Neural progenitor cell (in vitro differentiated cells): Measurements from ENCODE around the gene CHST9. TPM values are rescaled to one million over a fixed set of nuclear protein-coding genes. Genes with fewer than 3 reads are reported as not detected.

Experiments used
- DNase-seq: peaks from one replicate; pipeline ENCODE4 v3.0.0-alpha.2; 2016; ENCODE audit warnings: low spot score
- H2AFZ ChIP-seq: fragments of 200-600 bp; sonication (generic); replicated peaks from 2 replicates; pipeline ENCODE4 v1.6.1; 2016; ENCODE audit warnings: antibody characterized with exemption
- H3F3A ChIP-seq: fragments of 200-600 bp; sonication (generic); 2 replicates; pipeline ENCODE4 v1.6.1; 2016; ENCODE audit warnings: antibody characterized with exemption, low read depth
- H3K27ac ChIP-seq: fragments of 200-600 bp; sonication (generic); 2 replicates; pipeline ENCODE4 v1.5.1; 2016; ENCODE audit warnings: mild to moderate bottlenecking
- H3K27me3 ChIP-seq: fragments of 200-600 bp; sonication (generic); 2 replicates; pipeline ENCODE4 v1.6.1; 2016; ENCODE audit warnings: mild to moderate bottlenecking, moderate library complexity
- H3K36me3 ChIP-seq: fragments of 200-600 bp; sonication (generic); 2 replicates; pipeline ENCODE4 v1.5.1; 2016
- H3K4me1 ChIP-seq: fragments of 200-600 bp; sonication (generic); 2 replicates; pipeline ENCODE4 v1.6.1; 2016; ENCODE audit warnings: mixed run types
- H3K4me2 ChIP-seq: fragments of 200-600 bp; sonication (generic); 2 replicates; pipeline ENCODE4 v1.6.1; 2016
- H3K4me3 ChIP-seq: fragments of 200-600 bp; sonication (generic); 2 replicates; pipeline ENCODE4 v1.5.1; 2016
- H3K79me2 ChIP-seq: fragments of 200-600 bp; sonication (generic); 2 replicates; pipeline ENCODE4 v1.6.1; 2016; ENCODE audit warnings: low read depth
- H3K9ac ChIP-seq: fragments of 200-600 bp; sonication (generic); 2 replicates; pipeline ENCODE4 v1.6.1; 2016
- H3K9me3 ChIP-seq: fragments of 200-600 bp; sonication (generic); 2 replicates; pipeline ENCODE4 v1.5.1; 2016; ENCODE audit warnings: low read depth
- H4K20me1 ChIP-seq: fragments of 200-600 bp; sonication (generic); 2 replicates; pipeline ENCODE4 v1.6.1; 2016; ENCODE audit warnings: low read depth
- H3K27ac Mint-ChIP-seq: 3 replicates; pipeline ENCODE4 v1.8.0; 2021; ENCODE audit warnings: mixed read lengths
- H3K27me3 Mint-ChIP-seq: 2 replicates; pipeline ENCODE4 v1.8.0; 2022; ENCODE audit warnings: low read depth, mild to moderate bottlenecking, inconsistent platforms, moderate library complexity, mixed read lengths; ENCODE audit not compliant: insufficient read depth
- H3K36me3 Mint-ChIP-seq: 3 replicates; pipeline ENCODE4 v1.8.0; 2021; ENCODE audit warnings: mixed read lengths
- H3K4me1 Mint-ChIP-seq: 3 replicates; pipeline ENCODE4 v1.8.0; 2021; ENCODE audit warnings: mixed read lengths
- H3K4me3 Mint-ChIP-seq: 3 replicates; pipeline ENCODE4 v1.8.0; 2021; ENCODE audit warnings: mild to moderate bottlenecking, moderate library complexity, mixed read lengths
- H3K9me3 Mint-ChIP-seq: 3 replicates; pipeline ENCODE4 v1.8.0; 2020; ENCODE audit warnings: mixed read lengths
- CTCF ChIP-seq: fragments of 200-600 bp; sonication (generic); IDR thresholded peaks from 2 replicates; pipeline ENCODE4 v1.5.1; 2017; ENCODE audit warnings: antibody characterized with exemption, mild to moderate bottlenecking
- EZH2 ChIP-seq: fragments of 200-600 bp; sonication (generic); IDR thresholded peaks from 2 replicates; pipeline ENCODE4 v1.6.1; 2017; ENCODE audit warnings: antibody characterized with exemption, mild to moderate bottlenecking, moderate library complexity
- EZH2phosphoT487 ChIP-seq: fragments of 200-600 bp; sonication (generic); IDR thresholded peaks from 2 replicates; pipeline ENCODE4 v1.6.1; 2017; ENCODE audit warnings: antibody characterized with exemption
- total RNA-seq: library from RNA; depleted of rRNA; stranded (reverse); fragments of >200 nt; gene quantifications from 2 replicates; pipeline ENCODE4 v1.2.3, GENCODE V29; 2015; ENCODE audit warnings: low replicate concordance

The CHST9 gene
- total RNA-seq, 1 donor from 2014 or later, result 1.3 TPM

GRCh38 chr18:27081701-27082100, 103.4 kb downstream of the CHST9 start:
- no peak overlapping the region for H3K4me3 Mint-ChIP-seq
- H3K27ac ChIP-seq, result no peak overlapping the region
- DNase-seq, result no peak
- H3K9me3 Mint-ChIP-seq, result no peaks in the 10 kb centered on the region
- H3K36me3 Mint-ChIP-seq, result no peaks in the 10 kb centered on the region
- H3K36me3 ChIP-seq, result no peaks in the 10 kb centered on the region
- H3K27ac Mint-ChIP-seq, result no peak overlapping the region
- H3K27me3 ChIP-seq, result no peaks in the 10 kb centered on the region
- H3K9ac ChIP-seq, result no peak overlapping the region
- H2AFZ ChIP-seq, result no peak overlapping the region
- no peaks in the 10 kb centered on the region for H3K27me3 Mint-ChIP-seq
- H3K4me3 ChIP-seq, result no peak overlapping the region
- no peaks in the 10 kb centered on the region for H3F3A ChIP-seq
- H3K4me1 Mint-ChIP-seq, result peaks cover 2% of the 10 kb centered on the region
- no peaks in the 10 kb centered on the region for H3K9me3 ChIP-seq
- H3K4me1 ChIP-seq, result no peaks in the 10 kb centered on the region
- no peak overlapping the region for H3K4me2 ChIP-seq
- H4K20me1 ChIP-seq, result no peaks in the 10 kb centered on the region
- H3K79me2 ChIP-seq, result no peaks in the 10 kb centered on the region
- TF ChIP-seq EZH2phosphoT487, result no peak
- TF ChIP-seq CTCF, result no peak
- TF ChIP-seq EZH2, result no peak

GRCh38 chr18:27075828-27076227, 109.3 kb downstream of the CHST9 start:
- H3K9me3 Mint-ChIP-seq, result no peaks in the 10 kb centered on the region
- TF ChIP-seq EZH2 (no peak), CTCF (no peak), EZH2phosphoT487 (no peak)

GRCh38 chr18:27073404-27073830, 111.7 kb downstream of the CHST9 start:
- Histone ChIP-seq H3K4me2 (no peak overlapping the region), H3K27me3 (no peaks in the 10 kb centered on the region), H3K4me1 (no peaks in the 10 kb centered on the region), H2AFZ (no peak overlapping the region), H3K4me3 (no peak overlapping the region), H4K20me1 (no peaks in the 10 kb centered on the region), H3F3A (no peaks in the 10 kb centered on the region), H3K9me3 (no peaks in the 10 kb centered on the region), H3K79me2 (no peaks in the 10 kb centered on the region), H3K36me3 (no peaks in the 10 kb centered on the region), H3K27ac (no peak overlapping the region), H3K9ac (no peak overlapping the region)
- H3K4me3 Mint-ChIP-seq, result no peak overlapping the region
- DNase-seq, result no peak
- peaks cover 19% of the 10 kb centered on the region for H3K4me1 Mint-ChIP-seq
- H3K27me3 Mint-ChIP-seq, result no peaks in the 10 kb centered on the region
- no peak for TF ChIP-seq EZH2
- no peak for TF ChIP-seq CTCF
- TF ChIP-seq EZH2phosphoT487, result no peak
- H3K36me3 Mint-ChIP-seq, result no peaks in the 10 kb centered on the region
- H3K27ac Mint-ChIP-seq, result no peak overlapping the region
- no peaks in the 10 kb centered on the region for H3K9me3 Mint-ChIP-seq

More at GRCh38 chr18:27075828-27076227, 109.3 kb downstream of the CHST9 start:
- no peak overlapping the region for H3K4me2 ChIP-seq
- Mint-ChIP-seq H3K36me3 (no peaks in the 10 kb centered on the region), H3K27me3 (no peaks in the 10 kb centered on the region), H3K27ac (no peak overlapping the region), H3K4me1 (peaks cover 21% of the 10 kb centered on the region), H3K4me3 (no peak overlapping the region)
- no peak overlapping the region for H2AFZ ChIP-seq
- H3K4me1 ChIP-seq, result no peaks in the 10 kb centered on the region
- no peak overlapping the region for H3K4me3 ChIP-seq
- no peak for DNase-seq
- H3K36me3 ChIP-seq, result no peaks in the 10 kb centered on the region
- H3K9ac ChIP-seq, result no peak overlapping the region
- H4K20me1 ChIP-seq, result no peaks in the 10 kb centered on the region
- no peaks in the 10 kb centered on the region for H3K9me3 ChIP-seq
- H3K27me3 ChIP-seq, result no peaks in the 10 kb centered on the region
- no peak overlapping the region for H3K27ac ChIP-seq
- H3F3A ChIP-seq, result no peaks in the 10 kb centered on the region
- H3K79me2 ChIP-seq, result no peaks in the 10 kb centered on the region
